ENCODE measurements around the gene ABHD17A.
A peak's percentile ranks its signal among the peaks of the same experiment; 100 is the strongest.

ABHD17A gene

GRCh38 chr19:1855828-1856255 is 29.5 kb downstream of the ABHD17A start:
- Histone ChIP-seq H2AFZ (ENCODE audit: low read length) (no peak overlapping the region), H3K27me3 (replicated peaks; ENCODE audit: insufficient read depth, low read length) (no peaks in the 10 kb centered on the region), H3K4me3 (ENCODE audit: low read length) (peak overlapping the region; percentile 75), H3K27ac (ENCODE audit: low read length) (peak overlapping the region; percentile 78), H3K4me1 (ENCODE audit: low read length) (peaks cover 33% of the 10 kb centered on the region), H4K20me1 (ENCODE audit: insufficient read depth, low read length) (no peaks in the 10 kb centered on the region), H3K4me2 (ENCODE audit: low read depth, low read length) (peak overlapping the region; percentile 99), H3K9me2 (replicated peaks; ENCODE audit: insufficient read depth, low read length) (no peaks in the 10 kb centered on the region), H3K9me3 (replicated peaks; ENCODE audit: insufficient read depth, low read length) (no peaks in the 10 kb centered on the region), H3F3A (ENCODE audit: insufficient read depth, low read length) (peaks cover 37% of the 10 kb centered on the region), H3K36me3 (replicated peaks; ENCODE audit: insufficient read depth, low read length) (no peaks in the 10 kb centered on the region), H3K79me2 (ENCODE audit: low read length) (peaks cover 87% of the 10 kb centered on the region), H3K9ac (ENCODE audit: low read length) (peak overlapping the region; percentile 80)
- TF ChIP-seq CTCF (IDR thresholded peaks at IDR 0.05; ENCODE audit: low read length) (no peak), EZH2 (optimal IDR thresholded peaks at IDR 0.05; ENCODE audit: low read depth, low read length) (no peak), EZH2phosphoT487 (IDR thresholded peaks at IDR 0.05; ENCODE audit: low read length) (no peak)
- peak; percentile 39 for DNase-seq

- Histone ChIP-seq H3K79me2 (ENCODE audit: low read length) (peaks cover 81% of the 10 kb centered on the region), H3K9me2 (replicated peaks; ENCODE audit: insufficient read depth, low read length) (no peaks in the 10 kb centered on the region), H3F3A (ENCODE audit: insufficient read depth, low read length) (peaks cover 37% of the 10 kb centered on the region), H3K4me3 (ENCODE audit: low read length) (peak overlapping the region; percentile 75), H3K9ac (ENCODE audit: low read length) (peak overlapping the region; percentile 80), H2AFZ (ENCODE audit: low read length) (no peak overlapping the region), H3K9me3 (replicated peaks; ENCODE audit: insufficient read depth, low read length) (no peaks in the 10 kb centered on the region), H3K27me3 (replicated peaks; ENCODE audit: insufficient read depth, low read length) (no peaks in the 10 kb centered on the region), H4K20me1 (ENCODE audit: insufficient read depth, low read length) (no peaks in the 10 kb centered on the region), H3K4me1 (ENCODE audit: low read length) (peaks cover 33% of the 10 kb centered on the region), H3K4me2 (ENCODE audit: low read depth, low read length) (peak overlapping the region; percentile 99), H3K27ac (ENCODE audit: low read length) (peak overlapping the region; percentile 78; the same call in 1 of the 2 replicates), H3K36me3 (replicated peaks; ENCODE audit: insufficient read depth, low read length) (no peaks in the 10 kb centered on the region)
- TF ChIP-seq EZH2phosphoT487 (IDR thresholded peaks at IDR 0.05; ENCODE audit: low read length) (no peak), CTCF (IDR thresholded peaks at IDR 0.05; ENCODE audit: low read length) (no peak)
- peak; percentile 93 for DNase-seq
Measured at GRCh38 chr19:1855040-1855827, 30.1 kb downstream of the ABHD17A start.

GRCh38 chr19:1854542-1855039 is 30.7 kb downstream of the ABHD17A start:
- no peak overlapping the region for H2AFZ ChIP-seq (ENCODE audit: low read length)
- no peak for DNase-seq
- H3K9me3 ChIP-seq (replicated peaks; ENCODE audit: insufficient read depth, low read length) = no peaks in the 10 kb centered on the region
- peaks cover 79% of the 10 kb centered on the region for H3K79me2 ChIP-seq (ENCODE audit: low read length)
- peak overlapping the region; percentile 43; the same call in 1 of the 2 replicates for H3K27ac ChIP-seq (ENCODE audit: low read length)
- H3K4me1 ChIP-seq (ENCODE audit: low read length) = peaks cover 33% of the 10 kb centered on the region
- H3K9me2 ChIP-seq (replicated peaks; ENCODE audit: insufficient read depth, low read length) = no peaks in the 10 kb centered on the region
- H3K9ac ChIP-seq (ENCODE audit: low read length) = no peak overlapping the region; the same call in 1 of the 2 replicates
- TF ChIP-seq EZH2 (optimal IDR thresholded peaks at IDR 0.05; ENCODE audit: low read depth, low read length) (no peak), EZH2phosphoT487 (IDR thresholded peaks at IDR 0.05; ENCODE audit: low read length) (no peak), CTCF (IDR thresholded peaks at IDR 0.05; ENCODE audit: low read length) (no peak)
- no peaks in the 10 kb centered on the region for H4K20me1 ChIP-seq (ENCODE audit: insufficient read depth, low read length)
- peak overlapping the region; percentile 99; the same call in 1 of the 2 replicates for H3K4me2 ChIP-seq (ENCODE audit: low read depth, low read length)
- H3K36me3 ChIP-seq (replicated peaks; ENCODE audit: insufficient read depth, low read length) = no peaks in the 10 kb centered on the region
- H3F3A ChIP-seq (ENCODE audit: insufficient read depth, low read length) = peaks cover 40% of the 10 kb centered on the region
- H3K27me3 ChIP-seq (replicated peaks; ENCODE audit: insufficient read depth, low read length) = no peaks in the 10 kb centered on the region
- no peak overlapping the region for H3K4me3 ChIP-seq (ENCODE audit: low read length)
